HepG2 (cell line): Measurements from ENCODE around the gene SLC38A3. TPM values are rescaled to one million over a fixed set of nuclear protein-coding genes. Genes with fewer than 3 reads are reported as not detected.

Source experiments
- ATAD3A ChIP-seq: sonication (generic); formaldehyde crosslinking; IDR thresholded peaks from 2 replicates; pipeline ENCODE4 v1.4.0; 2020; ENCODE audit warnings: missing genetic modification reagents
- GFI1 ChIP-seq: sonication (generic); formaldehyde crosslinking; IDR thresholded peaks from 2 replicates; pipeline ENCODE4 v1.5.0; 2020; ENCODE audit warnings: missing genetic modification reagents, mild to moderate bottlenecking, borderline replicate concordance
- MIXL1 ChIP-seq: IDR thresholded peaks from 2 replicates; pipeline ENCODE4 v1.6.1; 2016
- PHF21A ChIP-seq: sonication (generic); formaldehyde crosslinking; IDR thresholded peaks from 2 replicates; pipeline ENCODE4 v1.5.0; 2020; ENCODE audit warnings: mild to moderate bottlenecking, missing genetic modification reagents
- THYN1 ChIP-seq: sonication (generic); formaldehyde crosslinking; IDR thresholded peaks from 2 replicates; pipeline ENCODE4 v1.8.1; 2023; ENCODE audit warnings: low read depth, mild to moderate bottlenecking, moderate library complexity, missing genetic modification reagents, borderline replicate concordance
- ZBTB46 ChIP-seq: sonication (generic); formaldehyde crosslinking; IDR thresholded peaks from 2 replicates; pipeline ENCODE4 v1.4.0; 2020; ENCODE audit warnings: mild to moderate bottlenecking, missing genetic modification reagents, borderline replicate concordance
- ZBTB7A ChIP-seq: sonication (generic); formaldehyde crosslinking; IDR thresholded peaks from 2 replicates; pipeline ENCODE4 v1.8.0; 2022; ENCODE audit warnings: mild to moderate bottlenecking, missing genetic modification reagents
- ZFP36L1 ChIP-seq: sonication (generic); formaldehyde crosslinking; IDR thresholded peaks from 2 replicates; pipeline ENCODE4 v1.8.0; 2022; ENCODE audit warnings: mild to moderate bottlenecking, missing genetic modification reagents, moderate library complexity
- ZFP41 ChIP-seq: sonication (generic); formaldehyde crosslinking; IDR thresholded peaks from 2 replicates; pipeline ENCODE4 v1.4.0; 2020; ENCODE audit warnings: mild to moderate bottlenecking, missing genetic modification reagents, borderline replicate concordance
- ZMYM4 ChIP-seq: sonication (generic); formaldehyde crosslinking; IDR thresholded peaks from 2 replicates; pipeline ENCODE4 v1.8.1; 2023; ENCODE audit warnings: mild to moderate bottlenecking, missing genetic modification reagents
- ZNF225 ChIP-seq: sonication (generic); formaldehyde crosslinking; IDR thresholded peaks from 2 replicates; pipeline ENCODE4 v1.4.0; 2020; ENCODE audit warnings: mild to moderate bottlenecking, missing genetic modification reagents
- ZNF263 ChIP-seq: sonication (generic); formaldehyde crosslinking; IDR thresholded peaks from 2 replicates; pipeline ENCODE4 v1.4.0; 2020; ENCODE audit warnings: missing genetic modification reagents
- ZNF496 ChIP-seq: sonication (generic); formaldehyde crosslinking; IDR thresholded peaks from 2 replicates; pipeline ENCODE4 v1.8.1; 2023; ENCODE audit warnings: mild to moderate bottlenecking, moderate library complexity, missing genetic modification reagents; ENCODE audit not compliant: insufficient replicate concordance
- ZNF562 ChIP-seq: sonication (generic); formaldehyde crosslinking; IDR thresholded peaks from 2 replicates; pipeline ENCODE4 v1.8.0; 2022; ENCODE audit warnings: missing genetic modification reagents, borderline replicate concordance
- ZNF672 ChIP-seq: sonication (generic); formaldehyde crosslinking; IDR thresholded peaks from 2 replicates; pipeline ENCODE4 v1.8.1; 2022; ENCODE audit warnings: missing genetic modification reagents
- polyA plus RNA-seq, 8 experiments: library from polyadenylated mRNA; depleted of rRNA in 3 of 8; stranded (reverse) in 7 of 8; unstranded in 1 of 8; fragments of >200 nt; fragmentation: Illumina TruSeq in 4 of 8; extraction: Trizol in 4 of 8; gene quantifications; 2 replicates each; pipeline versions ENCODE4 v1.2.1 to v1.2.3, GENCODE V29; 2011 to 2016; ENCODE audit warnings: low read depth in 4 of 8, missing spikeins in 1 of 8, mixed read lengths in 1 of 8; ENCODE audit not compliant: insufficient read depth in 1 of 8
- total RNA-seq, 5 experiments: library from RNA; depleted of rRNA; stranded (reverse); fragments of >200 nt; fragmentation: Illumina TruSeq; extraction: Trizol; gene quantifications; 2 replicates each; pipeline ENCODE4 v1.2.3, GENCODE V29; 2016; ENCODE audit warnings: low read depth in 1 of 5
- TF ChIP-seq, protein P1 (sequence below): sonication (generic); formaldehyde crosslinking; IDR thresholded peaks from 2 replicates; pipeline ENCODE4 v1.5.1; 2020; ENCODE audit warnings: mild to moderate bottlenecking, missing genetic modification reagents, borderline replicate concordance
- TF ChIP-seq, protein P2 (sequence below): IDR thresholded peaks from 2 replicates; pipeline ENCODE4 v1.6.1; 2012; ENCODE audit warnings: inconsistent platforms

SLC38A3 gene
- total and polyA plus RNA-seq, 2 of the 13 experiments (the other 11 are each of a cell fraction or from before 2014, with no cell fraction given): 29.8 to 164 TPM

DNA sequence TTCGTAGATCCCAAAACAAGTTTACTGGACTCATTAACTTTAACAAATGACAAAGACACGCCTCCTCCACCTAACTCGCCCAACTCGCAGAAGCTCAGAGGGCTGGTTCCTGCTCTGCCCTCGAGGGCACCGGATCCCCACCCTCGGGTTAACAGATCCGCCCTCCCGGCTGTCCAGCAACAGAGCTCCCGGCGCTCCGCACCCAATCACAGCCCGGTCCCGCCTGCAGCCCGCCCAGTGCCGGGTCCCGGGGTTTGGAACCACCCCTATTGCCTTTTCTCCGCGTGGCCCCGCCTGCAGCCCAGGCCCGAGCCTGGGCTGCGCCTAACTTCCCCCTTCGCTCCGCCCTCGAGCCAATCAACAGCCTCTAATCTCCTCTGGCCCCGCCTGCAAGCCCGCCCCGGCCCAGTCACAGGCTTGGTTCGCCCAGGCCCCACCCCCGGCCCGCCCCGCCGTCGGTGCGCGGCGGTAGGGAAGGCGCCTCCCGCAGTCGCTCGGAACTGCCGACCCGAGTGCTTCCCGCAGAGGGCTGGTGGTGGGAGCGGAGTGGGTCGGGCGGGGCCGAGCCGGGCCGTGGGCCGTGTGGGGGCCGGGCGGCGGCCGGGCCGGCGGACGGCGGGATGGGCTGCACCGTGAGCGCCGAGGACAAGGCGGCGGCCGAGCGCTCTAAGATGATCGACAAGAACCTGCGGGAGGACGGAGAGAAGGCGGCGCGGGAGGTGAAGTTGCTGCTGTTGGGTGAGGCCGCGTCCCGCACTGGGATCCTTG is 30.8 kb downstream of the SLC38A3 start, which contains the start of gene GNAI2 (continued):
- TF ChIP-seq, protein P1, sequence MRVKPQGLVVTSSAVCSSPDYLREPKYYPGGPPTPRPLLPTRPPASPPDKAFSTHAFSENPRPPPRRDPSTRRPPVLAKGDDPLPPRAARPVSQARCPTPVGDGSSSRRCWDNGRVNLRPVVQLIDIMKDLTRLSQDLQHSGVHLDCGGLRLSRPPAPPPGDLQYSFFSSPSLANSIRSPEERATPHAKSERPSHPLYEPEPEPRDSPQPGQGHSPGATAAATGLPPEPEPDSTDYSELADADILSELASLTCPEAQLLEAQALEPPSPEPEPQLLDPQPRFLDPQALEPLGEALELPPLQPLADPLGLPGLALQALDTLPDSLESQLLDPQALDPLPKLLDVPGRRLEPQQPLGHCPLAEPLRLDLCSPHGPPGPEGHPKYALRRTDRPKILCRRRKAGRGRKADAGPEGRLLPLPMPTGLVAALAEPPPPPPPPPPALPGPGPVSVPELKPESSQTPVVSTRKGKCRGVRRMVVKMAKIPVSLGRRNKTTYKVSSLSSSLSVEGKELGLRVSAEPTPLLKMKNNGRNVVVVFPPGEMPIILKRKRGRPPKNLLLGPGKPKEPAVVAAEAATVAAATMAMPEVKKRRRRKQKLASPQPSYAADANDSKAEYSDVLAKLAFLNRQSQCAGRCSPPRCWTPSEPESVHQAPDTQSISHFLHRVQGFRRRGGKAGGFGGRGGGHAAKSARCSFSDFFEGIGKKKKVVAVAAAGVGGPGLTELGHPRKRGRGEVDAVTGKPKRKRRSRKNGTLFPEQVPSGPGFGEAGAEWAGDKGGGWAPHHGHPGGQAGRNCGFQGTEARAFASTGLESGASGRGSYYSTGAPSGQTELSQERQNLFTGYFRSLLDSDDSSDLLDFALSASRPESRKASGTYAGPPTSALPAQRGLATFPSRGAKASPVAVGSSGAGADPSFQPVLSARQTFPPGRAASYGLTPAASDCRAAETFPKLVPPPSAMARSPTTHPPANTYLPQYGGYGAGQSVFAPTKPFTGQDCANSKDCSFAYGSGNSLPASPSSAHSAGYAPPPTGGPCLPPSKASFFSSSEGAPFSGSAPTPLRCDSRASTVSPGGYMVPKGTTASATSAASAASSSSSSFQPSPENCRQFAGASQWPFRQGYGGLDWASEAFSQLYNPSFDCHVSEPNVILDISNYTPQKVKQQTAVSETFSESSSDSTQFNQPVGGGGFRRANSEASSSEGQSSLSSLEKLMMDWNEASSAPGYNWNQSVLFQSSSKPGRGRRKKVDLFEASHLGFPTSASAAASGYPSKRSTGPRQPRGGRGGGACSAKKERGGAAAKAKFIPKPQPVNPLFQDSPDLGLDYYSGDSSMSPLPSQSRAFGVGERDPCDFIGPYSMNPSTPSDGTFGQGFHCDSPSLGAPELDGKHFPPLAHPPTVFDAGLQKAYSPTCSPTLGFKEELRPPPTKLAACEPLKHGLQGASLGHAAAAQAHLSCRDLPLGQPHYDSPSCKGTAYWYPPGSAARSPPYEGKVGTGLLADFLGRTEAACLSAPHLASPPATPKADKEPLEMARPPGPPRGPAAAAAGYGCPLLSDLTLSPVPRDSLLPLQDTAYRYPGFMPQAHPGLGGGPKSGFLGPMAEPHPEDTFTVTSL (CRISPR knock-in tag): no peak
- TF ChIP-seq PHF21A (CRISPR knock-in tag) (peak; percentile 72), GFI1 (CRISPR knock-in tag) (no peak), ATAD3A (CRISPR knock-in tag) (no peak), ZNF496 (CRISPR knock-in tag) (no peak), ZBTB46 (CRISPR knock-in tag) (no peak), ZFP41 (CRISPR knock-in tag) (no peak), ZFP36L1 (CRISPR knock-in tag) (no peak), ZNF225 (CRISPR knock-in tag) (0 out of 2 replicates have a peak, but pooled peaks have one; percentile 31), ZNF672 (no peak), MIXL1 (CRISPR knock-in tag) (no peak), ZNF263 (CRISPR knock-in tag) (peak; percentile 90), ZMYM4 (no peak), ZNF562 (CRISPR knock-in tag) (no peak), THYN1 (CRISPR knock-in tag) (no peak), ZBTB7A (no peak)
- TF ChIP-seq, protein P2, sequence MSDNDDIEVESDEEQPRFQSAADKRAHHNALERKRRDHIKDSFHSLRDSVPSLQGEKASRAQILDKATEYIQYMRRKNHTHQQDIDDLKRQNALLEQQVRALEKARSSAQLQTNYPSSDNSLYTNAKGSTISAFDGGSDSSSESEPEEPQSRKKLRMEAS: peak; percentile 34; the same call in 1 of the 2 replicates
